GM12878 (cell line): Measurements from ENCODE around the gene TBATA. TPM values are rescaled to one million over a fixed set of nuclear protein-coding genes. Genes with fewer than 3 reads are reported as not detected.

ENCODE experiments used
- ATAC-seq: fragments of 200-7000 bp; cut with Tn5 transposase; 3 replicates; pipeline ENCODE4 v1.9.1; 2020; ENCODE audit warnings: mild to moderate bottlenecking, moderate library complexity
- BruUV-seq: library from RNA; stranded (reverse); fragments of 400-500 nt; replicated peaks from 2 replicates; lab custom pipeline; 2021; lab: Mats Ljungman, UMichigan
- CTCF ChIA-PET: fragments of 300-600 bp; sonication (Branson Sonifier 250); formaldehyde crosslinking; extraction: SDS; loops from one replicate; lab custom pipeline; 2021; ENCODE audit warnings: inconsistent platforms; lab: Yijun Ruan, JAX
- POLR2A ChIA-PET: fragments of 350-600 bp; formaldehyde crosslinking; extraction: SDS; loops from one replicate; lab custom pipeline; 2021; ENCODE audit warnings: inconsistent platforms; lab: Charles Lee
- RAD21 ChIA-PET: fragments of 300-600 bp; sonication (Branson Sonifier 250); formaldehyde crosslinking; loops from one replicate; lab custom pipeline; 2023; ENCODE audit warnings: antibody characterized with exemption; ENCODE audit not compliant: unreplicated experiment; lab: Charles Lee
- SMC1A ChIA-PET: fragments of 300-600 bp; sonication (Branson Sonifier 250); formaldehyde crosslinking; loops from one replicate; lab custom pipeline; 2023; ENCODE audit not compliant: unreplicated experiment, uncharacterized antibody; lab: Charles Lee
- DNase-seq: peaks from one replicate; pipeline ENCODE4 v3.0.0-alpha.2; 2011; ENCODE audit warnings: low read depth, low spot score
- FAIRE-seq: peaks from 3 replicates; lab custom pipeline; 2011; peaks lifted over from hg19 to GRCh38; lab: Jason Lieb, UNC
- H2AFZ ChIP-seq: 2 replicates; pipeline ENCODE4 v1.6.0; 2011; ENCODE audit warnings: low read depth, low read length, control low read depth; ENCODE audit not compliant: control insufficient read depth
- H3K27ac ChIP-seq: 2 replicates; pipeline ENCODE4 v1.5.1; 2011; ENCODE audit warnings: control low read depth; ENCODE audit not compliant: control insufficient read depth, insufficient read depth
- H3K27me3 ChIP-seq, 2 experiments: replicated peaks in 1 of 2; 2 replicates each; pipeline versions ENCODE4 v1.6.0 to v1.6.1; 2011; ENCODE audit warnings: low read length in 1 of 2; ENCODE audit not compliant: control insufficient read depth in 2 of 2, insufficient read depth in 2 of 2
- H3K36me3 ChIP-seq, 2 experiments: 2 replicates each; pipeline ENCODE4 v1.5.1; 2011; ENCODE audit warnings: low read length in 1 of 2; ENCODE audit not compliant: control insufficient read depth in 2 of 2, insufficient read depth in 2 of 2
- H3K4me1 ChIP-seq: 2 replicates; pipeline ENCODE4 v1.6.1; 2011; ENCODE audit warnings: mild to moderate bottlenecking, low read length, moderate library complexity, mixed read lengths; ENCODE audit not compliant: control insufficient read depth, insufficient read depth
- H3K4me2 ChIP-seq: 2 replicates; pipeline ENCODE4 v1.6.0; 2011; ENCODE audit warnings: control low read depth; ENCODE audit not compliant: control insufficient read depth, insufficient read depth
- H3K4me3 ChIP-seq: fragments of 200-600 bp; sonication (generic); 2 replicates; pipeline ENCODE4 v1.5.1; 2016
- H3K79me2 ChIP-seq: 2 replicates; pipeline ENCODE4 v1.6.0; 2011; ENCODE audit warnings: low read length; ENCODE audit not compliant: control insufficient read depth, insufficient read depth
- H3K9ac ChIP-seq: 2 replicates; pipeline ENCODE4 v1.8.0; 2011; ENCODE audit warnings: low read length, control low read depth, mixed read lengths; ENCODE audit not compliant: control insufficient read depth, insufficient read depth
- H3K9me3 ChIP-seq: replicated peaks from 3 replicates; pipeline ENCODE4 v1.5.1; 2011; ENCODE audit warnings: mild to moderate bottlenecking, low read length; ENCODE audit not compliant: control insufficient read depth, insufficient read depth
- H4K20me1 ChIP-seq: 2 replicates; pipeline ENCODE4 v1.6.0; 2011; ENCODE audit not compliant: control insufficient read depth, insufficient read depth
- BRCA1 ChIP-seq: IDR thresholded peaks from 2 replicates; pipeline ENCODE4 v1.6.1; 2011; ENCODE audit warnings: low read depth, low read length, improper control_type of control experiment
- CBFB ChIP-seq: IDR thresholded peaks from 2 replicates; pipeline ENCODE4 v1.6.1; 2016; ENCODE audit warnings: antibody characterized with exemption, low read depth
- CEBPB ChIP-seq, 2 experiments: fragments of 150-350 bp in 1 of 2; IDR thresholded peaks; 2 replicates each; pipeline ENCODE4 v1.6.1; 2012 to 2014; ENCODE audit warnings: low read depth in 2 of 2, low read length in 2 of 2, borderline replicate concordance in 1 of 2, inconsistent platforms in 1 of 2
- E4F1 ChIP-seq: fragments of 450-650 bp; IDR thresholded peaks from 2 replicates; pipeline ENCODE4 v1.6.1; 2018; ENCODE audit warnings: borderline replicate concordance, mild to moderate bottlenecking; ENCODE audit not compliant: partially characterized antibody
- FOXK2 ChIP-seq: fragments of 450-650 bp; IDR thresholded peaks from 2 replicates; pipeline ENCODE4 v1.6.1; 2017; ENCODE audit warnings: mild to moderate bottlenecking, moderate library complexity
- KAT2A ChIP-seq: conservative IDR thresholded peaks from 2 replicates; pipeline ENCODE4 v1.6.1; 2011; ENCODE audit warnings: low read depth, low read length; ENCODE audit not compliant: control insufficient read depth
- NR2C2 ChIP-seq: IDR thresholded peaks from 2 replicates; pipeline ENCODE4 v1.6.1; 2011; ENCODE audit warnings: borderline replicate concordance, low read depth; ENCODE audit not compliant: control insufficient read depth, insufficient read length
- RBBP5 ChIP-seq: fragments of 200-600 bp; sonication (generic); conservative IDR thresholded peaks from 2 replicates; pipeline ENCODE4 v1.6.1; 2016
- RUNX3 ChIP-seq: IDR thresholded peaks from 2 replicates; pipeline ENCODE4 v1.6.1; 2012; ENCODE audit warnings: low read length, inconsistent platforms
- SMARCA5 ChIP-seq: fragments of 450-650 bp; IDR thresholded peaks from 2 replicates; pipeline ENCODE4 v1.6.1; 2017; ENCODE audit warnings: mild to moderate bottlenecking
- SP1 ChIP-seq: IDR thresholded peaks from one replicate; pipeline ENCODE4 v1.6.1; 2011; ENCODE audit warnings: low read depth, low read length
- TBL1XR1 ChIP-seq: IDR thresholded peaks from 2 replicates; pipeline ENCODE4 v1.6.1; 2012; ENCODE audit warnings: low read depth, low read length, improper control_type of control experiment
- TCF7 ChIP-seq: IDR thresholded peaks from 2 replicates; pipeline ENCODE4 v1.6.1; 2014; ENCODE audit warnings: antibody characterized with exemption, borderline replicate concordance
- USF2 ChIP-seq: IDR thresholded peaks from 2 replicates; pipeline ENCODE4 v1.6.1; 2011; ENCODE audit warnings: low read depth, low read length, improper control_type of control experiment, borderline replicate concordance
- WRNIP1 ChIP-seq: IDR thresholded peaks from 2 replicates; pipeline ENCODE4 v1.6.1; 2011; ENCODE audit warnings: low read depth, low read length, improper control_type of control experiment, borderline replicate concordance
- ZNF217 ChIP-seq: fragments of 450-650 bp; IDR thresholded peaks from 2 replicates; pipeline ENCODE4 v1.6.1; 2017; ENCODE audit warnings: antibody characterized with exemption, mild to moderate bottlenecking
- WGBS: methylation state at CpG from one replicate; pipeline ENCODE4 v1.1.6; 2016; ENCODE audit warnings: low lambda C conversion rate; ENCODE audit not compliant: insufficient replicate concordance, insufficient coverage; ENCODE audit errors: missing lambda C conversion rate; 5-methylcytosine and 5-hydroxymethylcytosine counted together
- in situ Hi-C: fragments of 300-500 bp; cut with MboI; formaldehyde crosslinking; loops from 9 replicates; pipeline ENCODE4 v1.14.3; 2018; ENCODE audit warnings: mixed read lengths
- intact Hi-C: fragments of 100-400 bp; cut with micrococcal nuclease; formaldehyde crosslinking; loops from one replicate; pipeline ENCODE4 v1.14.2; 2022; ENCODE audit not compliant: unreplicated experiment
- polyA plus RNA-seq, 11 experiments: library from polyadenylated mRNA; depleted of rRNA in 4 of 11; unstranded in 6 of 11; stranded (reverse) in 5 of 11; fragments of >200 nt; fragmentation: Nextera tagmentation in 4 of 11; fragmentation: Illumina TruSeq in 1 of 11; extraction: Ambion mirVana in 4 of 11; extraction: Trizol in 1 of 11; gene quantifications; 1 replicate in 1 of 11; 2 replicates in 10 of 11; pipeline versions ENCODE4 v1.2.1 to v1.2.3, GENCODE V29; 2011 to 2016; ENCODE audit warnings: inconsistent platforms in 2 of 11, missing spikeins in 2 of 11, low read depth in 1 of 11
- total RNA-seq, 4 experiments: library from RNA; depleted of rRNA in 3 of 4; stranded (reverse); fragments of >200 nt in 3 of 4; fragmentation: Illumina TruSeq in 1 of 4; extraction: Trizol in 1 of 4; gene quantifications; 2 replicates each; pipeline versions ENCODE4 v1.2.1 to v1.2.3, GENCODE V29; 2013 to 2021
- TF ChIP-seq, protein P1 (sequence below): fragments of 450-650 bp; IDR thresholded peaks from 2 replicates; pipeline ENCODE4 v1.6.1; 2017; ENCODE audit warnings: antibody characterized with exemption, mild to moderate bottlenecking, moderate library complexity
- TF ChIP-seq, protein P2 (sequence below): fragments of 150-350 bp; IDR thresholded peaks from 2 replicates; pipeline ENCODE4 v1.6.1; 2014; ENCODE audit warnings: mild to moderate bottlenecking, low read depth, low read length

Gene TBATA
- total and polyA plus RNA-seq, 10 of the 15 experiments (the other 5 are each of a cell fraction or from before 2014, with no cell fraction given): not detected

- RAD21 ChIA-PET: no interaction called here
- CTCF ChIA-PET: interaction anchor here (0.6 kb wide), 1 partner anchor 137 kb away, joined by 3 read pairs; no protein-coding TSS in a partner anchor
Measured at GRCh38 chr10:70834021-70834420, 48.8 kb upstream of the TBATA start.

More at GRCh38 chr10:70834021-70834420, 48.8 kb upstream of the TBATA start:
- no peak for DNase-seq
- POLR2A ChIA-PET: no interaction called here
- Histone ChIP-seq H3K27me3 (no peaks in the 10 kb centered on the region), H3K79me2 (no peaks in the 10 kb centered on the region), H3K9me3 (peaks cover 3% of the 10 kb centered on the region; the same call in 1 of the 3 replicates), H3K27ac (no peak overlapping the region), H3K9ac (no peak overlapping the region), H3K4me3 (no peak overlapping the region), H3K4me2 (no peak overlapping the region), H3K36me3 (no peaks in the 10 kb centered on the region), H4K20me1 (no peaks in the 10 kb centered on the region), H2AFZ (no peak overlapping the region), H3K4me1 (no peaks in the 10 kb centered on the region)
- TF ChIP-seq BRCA1: no peak
- TF ChIP-seq CBFB: no peak
- TF ChIP-seq TBL1XR1: no peak
- no peak for TF ChIP-seq FOXK2
- TF ChIP-seq SP1: no peak
- TF ChIP-seq E4F1: no peak
- no peak for TF ChIP-seq WRNIP1
- TF ChIP-seq, protein P1, sequence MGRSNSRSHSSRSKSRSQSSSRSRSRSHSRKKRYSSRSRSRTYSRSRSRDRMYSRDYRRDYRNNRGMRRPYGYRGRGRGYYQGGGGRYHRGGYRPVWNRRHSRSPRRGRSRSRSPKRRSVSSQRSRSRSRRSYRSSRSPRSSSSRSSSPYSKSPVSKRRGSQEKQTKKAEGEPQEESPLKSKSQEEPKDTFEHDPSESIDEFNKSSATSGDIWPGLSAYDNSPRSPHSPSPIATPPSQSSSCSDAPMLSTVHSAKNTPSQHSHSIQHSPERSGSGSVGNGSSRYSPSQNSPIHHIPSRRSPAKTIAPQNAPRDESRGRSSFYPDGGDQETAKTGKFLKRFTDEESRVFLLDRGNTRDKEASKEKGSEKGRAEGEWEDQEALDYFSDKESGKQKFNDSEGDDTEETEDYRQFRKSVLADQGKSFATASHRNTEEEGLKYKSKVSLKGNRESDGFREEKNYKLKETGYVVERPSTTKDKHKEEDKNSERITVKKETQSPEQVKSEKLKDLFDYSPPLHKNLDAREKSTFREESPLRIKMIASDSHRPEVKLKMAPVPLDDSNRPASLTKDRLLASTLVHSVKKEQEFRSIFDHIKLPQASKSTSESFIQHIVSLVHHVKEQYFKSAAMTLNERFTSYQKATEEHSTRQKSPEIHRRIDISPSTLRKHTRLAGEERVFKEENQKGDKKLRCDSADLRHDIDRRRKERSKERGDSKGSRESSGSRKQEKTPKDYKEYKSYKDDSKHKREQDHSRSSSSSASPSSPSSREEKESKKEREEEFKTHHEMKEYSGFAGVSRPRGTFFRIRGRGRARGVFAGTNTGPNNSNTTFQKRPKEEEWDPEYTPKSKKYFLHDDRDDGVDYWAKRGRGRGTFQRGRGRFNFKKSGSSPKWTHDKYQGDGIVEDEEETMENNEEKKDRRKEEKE: no peak
- no peak for TF ChIP-seq RBBP5
- TF ChIP-seq CEBPB (IDR thresholded peaks at IDR 0.05; ENCODE audit: borderline replicate concordance in 1 of 2, low read depth in 2 of 2, low read length in 2 of 2): no peak
- TF ChIP-seq ZNF217: no peak
- no peak for TF ChIP-seq USF2
- no peak for TF ChIP-seq NR2C2
- TF ChIP-seq SMARCA5: no peak
- TF ChIP-seq RUNX3: no peak
- TF ChIP-seq TCF7: no peak
- TF ChIP-seq KAT2A: no peak
- TF ChIP-seq, protein P2, sequence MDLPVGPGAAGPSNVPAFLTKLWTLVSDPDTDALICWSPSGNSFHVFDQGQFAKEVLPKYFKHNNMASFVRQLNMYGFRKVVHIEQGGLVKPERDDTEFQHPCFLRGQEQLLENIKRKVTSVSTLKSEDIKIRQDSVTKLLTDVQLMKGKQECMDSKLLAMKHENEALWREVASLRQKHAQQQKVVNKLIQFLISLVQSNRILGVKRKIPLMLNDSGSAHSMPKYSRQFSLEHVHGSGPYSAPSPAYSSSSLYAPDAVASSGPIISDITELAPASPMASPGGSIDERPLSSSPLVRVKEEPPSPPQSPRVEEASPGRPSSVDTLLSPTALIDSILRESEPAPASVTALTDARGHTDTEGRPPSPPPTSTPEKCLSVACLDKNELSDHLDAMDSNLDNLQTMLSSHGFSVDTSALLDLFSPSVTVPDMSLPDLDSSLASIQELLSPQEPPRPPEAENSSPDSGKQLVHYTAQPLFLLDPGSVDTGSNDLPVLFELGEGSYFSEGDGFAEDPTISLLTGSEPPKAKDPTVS: no peak
- 98% methylated on average over 5 of the region's 5 CpGs for WGBS
- ATAC-seq: no peak
- intact Hi-C loops (no loop called here), in situ Hi-C loops (no loop called here)
- SMC1A ChIA-PET: interaction anchor here (0.8 to 1.8 kb wide), 2 partner anchors 15 to 34 kb away, joined by 3 to 5 read pairs; no protein-coding TSS in a partner anchor
- BruUV-seq: no TSS peak
- FAIRE-seq: no peak
